ENCODE measurements around the gene NTN1.

- TF ChIP-seq, protein P1, sequence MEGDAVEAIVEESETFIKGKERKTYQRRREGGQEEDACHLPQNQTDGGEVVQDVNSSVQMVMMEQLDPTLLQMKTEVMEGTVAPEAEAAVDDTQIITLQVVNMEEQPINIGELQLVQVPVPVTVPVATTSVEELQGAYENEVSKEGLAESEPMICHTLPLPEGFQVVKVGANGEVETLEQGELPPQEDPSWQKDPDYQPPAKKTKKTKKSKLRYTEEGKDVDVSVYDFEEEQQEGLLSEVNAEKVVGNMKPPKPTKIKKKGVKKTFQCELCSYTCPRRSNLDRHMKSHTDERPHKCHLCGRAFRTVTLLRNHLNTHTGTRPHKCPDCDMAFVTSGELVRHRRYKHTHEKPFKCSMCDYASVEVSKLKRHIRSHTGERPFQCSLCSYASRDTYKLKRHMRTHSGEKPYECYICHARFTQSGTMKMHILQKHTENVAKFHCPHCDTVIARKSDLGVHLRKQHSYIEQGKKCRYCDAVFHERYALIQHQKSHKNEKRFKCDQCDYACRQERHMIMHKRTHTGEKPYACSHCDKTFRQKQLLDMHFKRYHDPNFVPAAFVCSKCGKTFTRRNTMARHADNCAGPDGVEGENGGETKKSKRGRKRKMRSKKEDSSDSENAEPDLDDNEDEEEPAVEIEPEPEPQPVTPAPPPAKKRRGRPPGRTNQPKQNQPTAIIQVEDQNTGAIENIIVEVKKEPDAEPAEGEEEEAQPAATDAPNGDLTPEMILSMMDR (IDR thresholded peaks at IDR 0.05) = no peak
- no peak for TF ChIP-seq POLR2A (IDR thresholded peaks at IDR 0.05)
Observed at GRCh38 chr17:9094193-9094592, 72.9 kb downstream of the NTN1 start.
